Gastroesophageal sphincter (tissue), 4 donors: Measurements from ENCODE around the gene ZNF273. TPM values are rescaled to one million over a fixed set of nuclear protein-coding genes. Genes with fewer than 3 reads are reported as not detected.
A peak's percentile ranks its signal among the peaks of the same experiment; 100 is the strongest.
"Not testable (repeated sequence)": the region's sequence is repeated elsewhere in the genome, so short reads cannot be mapped to it uniquely, and the experiment has no call there.

Source experiments
- ATAC-seq: fragments of 150-250 bp; one replicate; pipeline ENCODE4 v1.9.1; 2016; ENCODE audit warnings: mild to moderate bottlenecking, moderate library complexity
- H3K27ac ChIP-seq, 4 donors: fragments of 200-600 bp; sonication (generic) in 3 of 4; 1 replicate in 3 of 4; 2 replicates in 1 of 4; pipeline ENCODE4 v1.5.1; 2016 to 2019
- H3K27me3 ChIP-seq: fragments of 200-600 bp; sonication (generic); one replicate; pipeline ENCODE4 v1.5.1; 2019
- H3K36me3 ChIP-seq, 2 donors: fragments of 200-600 bp; sonication (generic); one replicate each; pipeline ENCODE4 v1.5.1; 2019; ENCODE audit warnings: control low read depth in 1 of 2
- H3K4me1 ChIP-seq, 3 donors: fragments of 200-600 bp; sonication (generic); 1 replicate in 2 of 3; 2 replicates in 1 of 3; pipeline ENCODE4 v1.5.1; 2016 to 2019; ENCODE audit warnings: control low read depth in 2 of 3
- H3K4me3 ChIP-seq, 2 donors: fragments of 200-600 bp; sonication (generic); one replicate each; pipeline ENCODE4 v1.5.1; 2019; ENCODE audit warnings: mild to moderate bottlenecking in 1 of 2, moderate library complexity in 1 of 2
- H3K9me3 ChIP-seq, 3 donors: fragments of 200-600 bp; sonication (generic); one replicate each; pipeline ENCODE4 v1.5.1; 2017 to 2019; ENCODE audit warnings: control low read depth in 2 of 3
- CTCF ChIP-seq, 4 experiments: fragments of 200-600 bp in 2 of 4; fragments of 450-650 bp in 2 of 4; sonication (generic) in 1 of 4; IDR thresholded peaks; one replicate each; pipeline ENCODE4 v1.5.1; 2017 to 2019; ENCODE audit warnings: antibody characterized with exemption in 4 of 4, mild to moderate bottlenecking in 2 of 4, moderate library complexity in 2 of 4
- EP300 ChIP-seq: sonication (generic); formaldehyde crosslinking; IDR thresholded peaks from one replicate; pipeline ENCODE4 v1.6.1; 2017; ENCODE audit warnings: antibody characterized with exemption, mild to moderate bottlenecking
- POLR2A ChIP-seq, 2 donors: fragments of 450-650 bp; IDR thresholded peaks; one replicate each; pipeline ENCODE4 v1.6.1; 2017; ENCODE audit warnings: antibody characterized with exemption in 2 of 2, mild to moderate bottlenecking in 2 of 2, moderate library complexity in 1 of 2
- POLR2AphosphoS5 ChIP-seq: sonication (generic); formaldehyde crosslinking; IDR thresholded peaks from one replicate; pipeline ENCODE4 v1.6.1; 2017; ENCODE audit warnings: antibody characterized with exemption
- WGBS, 2 donors: methylation state at CpG; one replicate each; pipeline ENCODE4 v1.1.5; 2018; ENCODE audit warnings: low coverage in 1 of 2; 5-methylcytosine and 5-hydroxymethylcytosine counted together
- total RNA-seq, 4 donors: library from RNA; depleted of rRNA; stranded (reverse); fragments of >200 nt; gene quantifications; one replicate each; pipeline ENCODE4 v1.1.0, GENCODE V29; 2016

Gene ZNF273
- 1 to 10 TPM; 3.0 to 7.8 (median 4.1) TPM for total RNA-seq

- no peaks in the 10 kb centered on the region for H3K27me3 ChIP-seq
- H3K9me3 ChIP-seq, result no peaks in the 10 kb centered on the region
- 3% methylated on average over 11 of the region's 34 CpGs; no CpG with 5 or more reads in 1 of the 2 donors for WGBS, 2 donors
- H3K4me3 ChIP-seq, result peak within 1 kb of the TSS; percentile 70 to 79
- peak in 1 of 2 donors; percentile 52 for TF ChIP-seq POLR2A (IDR thresholded peaks at IDR 0.05)
- peak; percentile 54 for TF ChIP-seq POLR2AphosphoS5
- TF ChIP-seq CTCF (IDR thresholded peaks at IDR 0.05), result no peak
- no peak for TF ChIP-seq EP300
- H3K4me1 ChIP-seq, result peaks cover 0 to 23% (median 5%) of the 10 kb centered on the region in 3 donors
- no peaks in the 10 kb centered on the region for H3K36me3 ChIP-seq
- peak; percentile 99 for ATAC-seq
- H3K27ac ChIP-seq, result peak within 1 kb of the TSS in 3 of 4 donors; percentile 83 to 85 (median 84)
These were observed at the start of gene ZNF273 for GRCh38 chr7:64902806-64903721. ZNF273 (plus strand) TSS chr7:64903273; CDS start chr7:64903318, 45 bp downstream.

- Histone ChIP-seq H3K27me3 (no peaks in the 10 kb centered on the region), H3K27ac (no peak overlapping the region), H3K36me3 (no peaks in the 10 kb centered on the region), H3K4me1 (peaks cover 0 to 4% (median 0%) of the 10 kb centered on the region in 3 donors), H3K9me3 (no peaks in the 10 kb centered on the region), H3K4me3 (no peak overlapping the region)
- no peak for ATAC-seq
- no peak for TF ChIP-seq POLR2A (IDR thresholded peaks at IDR 0.05)
- 73 to 85% methylated on average over 4 of the region's 4 CpGs for WGBS, 2 donors
These were observed 49.4 kb upstream of the ZNF273 start for GRCh38 chr7:64853679-64854078.

DNA sequence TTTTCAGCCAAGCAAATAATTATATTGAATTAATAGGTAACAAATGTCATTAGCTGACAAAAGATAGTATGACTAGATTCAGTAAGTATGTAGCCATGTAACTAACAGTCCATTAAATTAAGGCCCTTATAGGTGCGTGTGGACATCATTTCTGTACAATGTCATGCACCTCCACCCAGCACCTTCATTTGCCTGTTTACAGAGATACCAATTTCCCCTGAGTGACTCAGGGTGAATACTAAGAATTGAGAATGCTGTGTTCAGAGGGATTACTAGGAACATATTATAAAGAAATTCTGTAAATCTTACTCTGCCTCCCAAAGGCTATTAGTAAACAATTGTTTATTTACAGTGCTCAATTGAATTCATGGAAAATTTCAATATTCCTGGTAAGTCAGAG, 48.1 kb upstream of the ZNF273 start:
- WGBS, 2 donors, result 64 to 93% methylated on average over 1 of the region's 1 CpG
- Histone ChIP-seq H3K9me3 (no peaks in the 10 kb centered on the region), H3K27ac (no peak overlapping the region), H3K4me1 (peaks cover 0 to under 1% (median 0%) of the 10 kb centered on the region in 3 donors), H3K27me3 (no peaks in the 10 kb centered on the region), H3K36me3 (no peaks in the 10 kb centered on the region), H3K4me3 (no peak overlapping the region)
- ATAC-seq, result no peak
- TF ChIP-seq EP300 (no peak), CTCF (IDR thresholded peaks at IDR 0.05) (no peak), POLR2AphosphoS5 (no peak), POLR2A (IDR thresholded peaks at IDR 0.05) (no peak)

- 97% methylated on average over 6 of the region's 9 CpGs; no CpG with 5 or more reads in 1 of the 2 donors for WGBS, 2 donors
- TF ChIP-seq POLR2AphosphoS5, result no peak
- no peak for TF ChIP-seq CTCF (IDR thresholded peaks at IDR 0.05)
- TF ChIP-seq POLR2A (IDR thresholded peaks at IDR 0.05), result no peak
- TF ChIP-seq EP300, result no peak
- no peaks in the 10 kb centered on the region for H3K36me3 ChIP-seq
- H3K27ac ChIP-seq, result no peak overlapping the region
- no peak overlapping the region for H3K4me3 ChIP-seq
- no peaks in the 10 kb centered on the region for H3K9me3 ChIP-seq
- peaks cover 8% of the 10 kb centered on the region for H3K27me3 ChIP-seq
- H3K4me1 ChIP-seq, result no peaks in the 10 kb centered on the region
- ATAC-seq, result no peak
These were observed 40.1 kb upstream of the ZNF273 start for GRCh38 chr7:64863021-64863420.

GRCh38 chr7:64863530-64863929, 39.5 kb upstream of the ZNF273 start:
- H3K4me1 ChIP-seq, H3K27ac ChIP-seq, H3K9me3 ChIP-seq, H3K27me3 ChIP-seq, H3K36me3 ChIP-seq, H3K4me3 ChIP-seq, ATAC-seq: not testable (repeated sequence)
- 82 to 92% methylated on average over 2 of the region's 3 CpGs for WGBS, 2 donors

GRCh38 chr7:64863969-64864368, 39.1 kb upstream of the ZNF273 start:
- TF ChIP-seq CTCF (IDR thresholded peaks at IDR 0.05), result no peak
- no peak for TF ChIP-seq POLR2AphosphoS5
- TF ChIP-seq POLR2A (IDR thresholded peaks at IDR 0.05), result no peak
- no peak for TF ChIP-seq EP300
- no peak overlapping the region for H3K4me3 ChIP-seq
- no peaks in the 10 kb centered on the region for H3K4me1 ChIP-seq
- 33 to 80% methylated on average over 1 to 2 of the region's 7 CpGs for WGBS, 2 donors
- H3K9me3 ChIP-seq, result no peaks in the 10 kb centered on the region
- ATAC-seq, result no peak
- no peaks in the 10 kb centered on the region for H3K36me3 ChIP-seq
- H3K27me3 ChIP-seq, result peaks cover 8% of the 10 kb centered on the region
- no peak overlapping the region for H3K27ac ChIP-seq
